GM18526 (cell line): ENCODE data around the gene CLEC4E.

ENCODE experiments used
- POLR2A ChIP-seq: IDR thresholded peaks from 3 replicates; pipeline ENCODE4 v1.6.1; 2011; ENCODE audit not compliant: insufficient read length; ENCODE audit errors: extremely low read depth

Gene CLEC4E

DNA sequence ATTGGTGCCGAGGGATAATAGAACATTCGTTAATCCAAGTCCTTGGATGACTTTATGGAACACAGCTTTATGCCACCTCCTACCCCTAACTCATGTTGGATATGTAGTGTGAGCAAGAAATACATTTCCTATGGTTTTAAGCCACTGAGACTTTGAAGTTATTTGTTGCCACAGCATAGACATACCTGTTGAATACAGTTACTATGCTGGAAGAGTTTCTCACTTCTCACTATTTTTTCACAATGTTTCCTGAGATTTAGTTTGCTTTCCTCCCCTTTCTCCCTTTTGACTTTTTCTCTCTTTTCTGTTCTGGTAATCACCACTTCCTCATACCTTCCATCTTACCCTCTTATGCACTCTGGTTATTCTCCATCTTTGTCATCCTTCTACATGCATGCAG is 7.5 kb upstream of the CLEC4E start:
- TF ChIP-seq POLR2A: no peak

DNA sequence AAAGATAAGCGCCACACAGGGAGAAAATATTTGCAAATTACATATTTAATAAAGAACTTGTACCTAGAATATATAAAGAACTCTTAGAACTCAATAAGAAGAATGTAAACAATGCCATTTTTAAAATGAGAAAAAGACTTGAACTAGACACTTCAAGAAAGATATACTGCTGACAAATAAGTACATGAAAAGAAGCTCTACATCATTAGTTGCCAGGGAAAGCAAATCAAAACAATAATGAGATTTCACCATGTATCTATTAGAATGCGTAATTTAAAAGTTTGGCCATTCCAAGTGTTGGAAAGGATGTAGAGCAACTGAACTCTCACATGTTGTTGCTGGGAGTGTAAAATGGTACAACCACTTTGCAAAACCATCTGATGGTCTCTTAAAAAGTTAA is 6.9 kb upstream of the CLEC4E start:
- TF ChIP-seq POLR2A: no peak

DNA sequence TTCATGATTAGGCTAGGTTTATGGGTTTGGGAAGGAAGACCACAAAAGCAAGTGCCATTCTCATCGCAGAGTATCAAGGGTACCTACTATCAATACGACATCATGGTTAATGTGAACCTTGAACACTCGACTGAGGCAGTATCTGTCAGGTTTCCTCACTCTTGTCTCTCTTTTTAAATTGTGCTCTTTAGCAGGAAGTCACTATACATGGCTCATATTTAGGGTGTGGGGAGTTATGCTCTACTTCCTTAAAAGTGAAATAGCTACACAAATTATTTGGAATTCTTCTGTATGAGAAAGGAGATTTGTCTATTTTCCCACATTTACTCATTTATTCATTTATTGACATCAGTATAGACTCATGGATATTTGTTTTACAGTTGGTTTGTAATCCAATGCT is 5.9 kb upstream of the CLEC4E start:
- TF ChIP-seq POLR2A: no peak

- no peak for TF ChIP-seq POLR2A
Observed at GRCh38 chr12:8544295-8544694, 3.6 kb upstream of the CLEC4E start.

GRCh38 chr12:8541562-8541961 is 857 bp upstream of the CLEC4E start:
- TF ChIP-seq POLR2A: no peak

- no peak for TF ChIP-seq POLR2A
Observed at GRCh38 chr12:8532045-8532444, 8.7 kb downstream of the CLEC4E start.

- no peak for TF ChIP-seq POLR2A
Observed at GRCh38 chr12:8527250-8528130, 13.2 kb downstream of the CLEC4E start.

DNA sequence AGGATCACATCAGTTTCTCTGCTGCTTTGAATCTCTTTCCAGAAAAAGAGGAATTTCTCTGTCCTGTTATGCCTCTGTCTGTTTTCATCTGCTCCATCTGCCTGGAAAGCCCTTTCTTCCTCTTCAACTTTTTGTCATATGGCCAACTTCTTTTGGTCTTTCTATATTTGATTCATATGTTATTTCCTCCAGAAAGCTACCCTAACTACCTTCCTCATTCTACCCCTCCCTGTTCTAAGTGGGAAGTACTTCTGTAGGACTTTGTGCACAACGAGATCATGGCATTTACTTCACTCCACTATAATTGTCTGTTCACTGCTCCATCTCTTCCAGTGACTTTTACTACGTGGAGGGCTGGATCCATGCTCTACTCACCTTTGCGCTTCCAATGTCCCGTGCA is 21.5 kb downstream of the CLEC4E start:
- no peak for TF ChIP-seq POLR2A

DNA sequence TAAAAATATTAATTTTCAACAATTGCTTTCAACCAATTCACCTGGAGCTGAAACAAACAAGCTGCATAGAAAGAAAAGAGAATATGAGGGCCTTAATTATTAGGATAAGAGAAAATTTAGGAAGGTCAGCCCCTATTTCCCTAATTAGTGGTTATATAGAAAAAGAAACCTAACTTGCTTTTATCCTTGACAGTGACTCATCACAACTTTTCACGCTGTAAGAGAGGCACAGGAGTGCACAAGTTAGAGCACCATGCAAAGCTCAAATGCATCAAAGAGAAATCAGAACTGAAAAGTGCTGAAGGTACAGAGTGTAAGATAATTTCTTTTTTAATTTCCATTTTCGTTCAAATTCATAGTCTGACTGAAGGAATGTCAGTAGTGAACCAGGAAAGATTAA is 22.7 kb downstream of the CLEC4E start:
- no peak for TF ChIP-seq POLR2A

- TF ChIP-seq POLR2A: no peak
Observed at GRCh38 chr12:8513256-8513655, 27.4 kb downstream of the CLEC4E start, which contains the start of gene CLEC4D. Gene CLEC4D (plus strand): TSS chr12:8513503. CDS start chr12:8513733, 230 bp downstream.

DNA sequence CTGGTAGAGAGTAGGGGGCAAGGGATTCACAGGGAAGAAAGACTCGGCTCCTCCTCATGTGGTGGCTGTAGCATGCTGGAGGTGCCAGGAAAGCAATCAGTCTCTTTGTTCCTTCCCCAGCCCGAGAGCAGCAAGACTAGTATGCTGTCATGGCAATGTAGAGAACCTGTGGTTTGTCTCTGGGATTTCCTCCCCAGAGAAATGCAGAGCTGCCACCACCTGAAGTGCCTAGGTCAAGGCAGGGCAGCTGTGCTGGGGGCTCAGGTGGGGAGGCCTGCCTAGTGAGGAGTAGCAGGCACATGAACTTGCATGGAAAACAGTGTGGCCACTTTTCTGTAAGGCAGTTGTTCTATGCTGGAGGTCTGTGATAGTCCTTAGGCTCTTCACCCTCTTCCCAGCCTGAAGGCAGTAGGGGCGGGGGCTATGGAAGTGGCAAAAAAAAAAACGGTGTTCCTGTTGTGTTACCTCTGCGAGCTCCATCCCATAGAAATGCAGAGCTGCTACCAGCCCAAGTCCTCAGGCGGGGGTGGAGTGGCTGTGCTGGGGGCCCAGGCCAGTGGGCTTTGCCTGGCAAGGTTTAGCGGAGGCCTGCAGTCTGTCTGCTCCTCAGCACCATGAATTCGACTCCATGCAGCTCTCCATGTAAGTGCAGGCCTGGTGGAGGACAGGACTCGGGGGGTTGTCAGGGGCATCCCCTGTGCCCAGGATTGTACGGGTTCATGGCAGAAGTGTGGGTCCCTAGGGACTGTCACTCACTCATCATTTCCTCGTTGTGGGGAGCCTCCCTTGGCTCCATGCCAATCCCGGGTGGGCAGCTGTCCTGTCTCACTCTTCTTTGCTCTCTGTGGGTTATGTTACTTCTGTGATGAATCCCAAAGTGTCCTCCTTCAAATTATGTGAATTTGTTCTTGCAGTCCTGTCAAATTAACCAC is 31.5 kb downstream of the CLEC4E start:
- TF ChIP-seq POLR2A: no peak

DNA sequence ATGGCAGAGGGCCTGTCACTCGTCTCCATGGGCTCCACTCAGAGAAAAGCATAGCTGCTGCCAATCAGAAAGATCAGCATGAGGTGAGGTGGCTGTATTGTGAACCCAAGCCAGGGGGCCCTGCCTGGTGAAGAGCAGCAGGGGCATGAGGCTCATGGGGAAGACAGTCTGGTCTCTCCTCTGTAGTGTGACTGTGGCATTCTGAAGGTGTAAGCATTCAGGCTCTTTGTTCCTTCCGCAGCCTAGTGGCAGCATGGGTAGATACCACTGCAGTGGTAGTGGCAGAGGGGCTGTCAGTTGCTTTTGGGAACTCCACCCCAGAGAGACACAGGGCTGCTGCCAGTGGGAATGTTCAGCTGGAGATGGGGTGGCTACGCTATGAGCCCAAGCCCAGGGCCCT is 32.5 kb downstream of the CLEC4E start:
- no peak for TF ChIP-seq POLR2A

- TF ChIP-seq POLR2A: no peak
Observed at GRCh38 chr12:8507596-8507995, 33.1 kb downstream of the CLEC4E start.

DNA sequence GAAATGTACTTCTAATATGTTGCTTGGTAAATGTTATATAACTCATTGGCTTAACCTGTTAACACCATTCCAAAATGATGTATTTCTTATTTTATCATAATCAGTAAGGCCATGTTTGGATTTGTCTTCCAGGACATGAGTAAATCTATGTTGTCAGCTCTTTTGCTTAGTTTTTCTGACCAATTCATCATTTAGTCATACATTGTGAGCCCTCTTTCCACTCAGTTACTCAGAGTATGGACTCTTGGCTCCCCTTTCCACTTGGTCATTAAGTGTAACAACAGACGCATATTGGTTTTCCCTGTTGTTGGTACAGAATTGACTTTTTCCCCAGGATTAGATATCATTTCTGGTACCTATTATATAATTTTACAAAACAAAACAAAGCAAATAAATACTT is 36.4 kb downstream of the CLEC4E start:
- no peak for TF ChIP-seq POLR2A

DNA sequence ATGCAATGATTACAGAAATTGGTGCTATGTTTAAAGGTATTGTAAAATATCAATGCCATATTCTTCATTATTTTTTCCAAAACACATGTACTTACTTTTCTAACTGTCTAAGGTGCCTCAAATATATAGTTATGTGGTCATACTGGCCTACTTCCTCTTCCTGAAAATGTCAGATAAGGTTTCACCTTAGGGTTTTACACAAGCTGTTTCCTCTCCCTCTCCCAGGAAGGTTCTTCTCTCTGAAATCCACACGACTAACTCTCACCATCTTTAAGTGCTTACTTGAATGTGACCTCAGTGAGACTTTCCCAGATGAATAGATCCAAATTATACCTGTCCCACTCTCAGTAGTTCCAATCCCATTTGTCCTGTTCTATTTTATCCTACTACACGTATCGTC is 39.0 kb downstream of the CLEC4E start:
- no peak for TF ChIP-seq POLR2A

- no peak for TF ChIP-seq POLR2A
Observed at GRCh38 chr12:8499616-8500015, 41.1 kb downstream of the CLEC4E start.

GRCh38 chr12:8493084-8493483 is 47.6 kb downstream of the CLEC4E start:
- no peak for TF ChIP-seq POLR2A
